AG04450 (cell line): ENCODE results near the gene KLHDC4. TPM values are rescaled to one million over a fixed set of nuclear protein-coding genes. Genes with fewer than 3 reads are reported as not detected.

Experiments
- CTCF ChIA-PET: fragments of 300-600, 350-600 bp; formaldehyde crosslinking; extraction: SDS; loops from one replicate; lab custom pipeline; 2022; ENCODE audit warnings: antibody characterized with exemption, inconsistent platforms; lab: Charles Lee
- POLR2A ChIA-PET: fragments of 350-600 bp; formaldehyde crosslinking; extraction: SDS; loops from one replicate; lab custom pipeline; 2021; ENCODE audit warnings: antibody characterized with exemption, inconsistent platforms; lab: Yijun Ruan, JAX
- DNase-seq: peaks from one replicate; pipeline ENCODE4 v3.0.0-alpha.2; 2011; ENCODE audit warnings: low read depth, low spot score
- H3K27ac ChIP-seq: one replicate; pipeline ENCODE4 v1.5.1; 2012; ENCODE audit warnings: low read depth, low read length, control low read depth
- H3K27me3 ChIP-seq: one replicate; pipeline ENCODE4 v1.6.0; 2012; ENCODE audit warnings: low read length; ENCODE audit not compliant: control insufficient read depth, insufficient read depth
- H3K4me3 ChIP-seq: 2 replicates; pipeline ENCODE4 v1.5.1; 2011; ENCODE audit warnings: mild to moderate bottlenecking, low read depth, low read length, control low read depth
- H3K9me3 ChIP-seq: 2 replicates; pipeline ENCODE4 v1.5.1; 2012; ENCODE audit warnings: low read length; ENCODE audit not compliant: control insufficient read depth, insufficient read depth
- CTCF ChIP-seq: IDR thresholded peaks from 2 replicates; pipeline ENCODE4 v1.5.1; 2011; ENCODE audit warnings: low read depth, low read length, control low read depth, inconsistent platforms
- polyA plus RNA-seq: library from polyadenylated mRNA; depleted of rRNA; stranded (reverse); fragments of >200 nt; gene quantifications from 2 replicates; pipeline ENCODE4 v1.2.3, GENCODE V29; 2011

Gene KLHDC4
- polyA plus RNA-seq, 1 experiment, result 9.9 TPM

GRCh38 chr16:87679593-87680271 is 86.1 kb downstream of the KLHDC4 start:
- POLR2A ChIA-PET, result no interaction called here
- no peak for DNase-seq
- H3K27ac ChIP-seq, result no peak overlapping the region
- H3K9me3 ChIP-seq, result no peaks in the 10 kb centered on the region; the same call in 1 of the 2 replicates
- H3K27me3 ChIP-seq, result peaks cover 9% of the 10 kb centered on the region
- no peak overlapping the region for H3K4me3 ChIP-seq
- no peak for TF ChIP-seq CTCF
- CTCF ChIA-PET, result no interaction called here

GRCh38 chr16:87678618-87679017 is 87.2 kb downstream of the KLHDC4 start:
- H3K27ac ChIP-seq, result no peak overlapping the region
- peak; percentile 10; the same call in 1 of the 2 replicates for TF ChIP-seq CTCF
- ChIA-PET CTCF (no interaction called here), POLR2A (interaction anchor here (0.6 kb wide), 1 partner anchor 178 kb away, joined by 4 read pairs; no protein-coding TSS in a partner anchor)
- DNase-seq, result no peak
- H3K27me3 ChIP-seq, result peaks cover 8% of the 10 kb centered on the region
- H3K4me3 ChIP-seq, result no peak overlapping the region
- H3K9me3 ChIP-seq, result no peaks in the 10 kb centered on the region; the same call in 1 of the 2 replicates

GRCh38 chr16:87677830-87678229 is 88.0 kb downstream of the KLHDC4 start:
- no peak for TF ChIP-seq CTCF
- ChIA-PET POLR2A (no interaction called here), CTCF (no interaction called here)
- Histone ChIP-seq H3K27me3 (peaks cover 8% of the 10 kb centered on the region), H3K4me3 (no peak overlapping the region), H3K9me3 (no peaks in the 10 kb centered on the region; the same call in 1 of the 2 replicates), H3K27ac (no peak overlapping the region)
- DNase-seq, result no peak

- Histone ChIP-seq H3K27ac (no peak overlapping the region), H3K27me3 (peaks cover 14% of the 10 kb centered on the region), H3K4me3 (no peak overlapping the region), H3K9me3 (no peaks in the 10 kb centered on the region)
- no peak for TF ChIP-seq CTCF
- DNase-seq, result no peak
- ChIA-PET CTCF (interaction anchor here (1.0 kb wide), 1 partner anchor 28 kb away, joined by 4 read pairs; no protein-coding TSS in a partner anchor), POLR2A (no interaction called here)
These were observed 90.6 kb downstream of the KLHDC4 start for GRCh38 chr16:87675111-87675719.

DNA sequence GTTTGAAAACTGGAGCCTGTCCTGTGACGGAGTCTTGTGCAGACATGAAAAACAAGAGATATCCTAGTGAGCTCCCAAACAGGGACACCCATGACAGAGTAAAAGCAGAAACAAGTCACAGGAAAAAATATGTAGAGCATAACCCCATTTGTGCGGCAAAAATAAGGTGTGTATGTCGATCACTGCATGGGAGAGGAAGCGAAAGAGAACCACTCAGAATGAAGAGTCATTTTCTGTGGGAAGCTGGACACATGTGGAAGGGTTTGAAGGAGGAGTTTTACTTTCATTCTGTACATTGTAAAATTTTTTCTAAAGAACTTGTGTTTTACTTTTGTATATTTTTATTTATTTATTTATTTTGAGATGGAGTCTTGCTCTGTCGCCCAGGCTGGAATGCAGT is 91.4 kb downstream of the KLHDC4 start:
- POLR2A ChIA-PET, result no interaction called here
- TF ChIP-seq CTCF, result no peak
- Histone ChIP-seq H3K27me3 (peaks cover 14% of the 10 kb centered on the region), H3K27ac (no peak overlapping the region), H3K4me3 (no peak overlapping the region), H3K9me3 (no peaks in the 10 kb centered on the region)
- no peak for DNase-seq
- CTCF ChIA-PET, result interaction anchor here (1.0 kb wide), 1 partner anchor 28 kb away, joined by 4 read pairs; no protein-coding TSS in a partner anchor
